ENCODE data around the gene SNX24. TPM values are rescaled to one million over a fixed set of nuclear protein-coding genes. Genes with fewer than 3 reads are reported as not detected.

Gene SNX24
- total and polyA plus RNA-seq, 10 of the 15 experiments (the other 5 are each of a cell fraction or from before 2014, with no cell fraction given): 0.15 to 6.6 (median 4.1) TPM

DNA sequence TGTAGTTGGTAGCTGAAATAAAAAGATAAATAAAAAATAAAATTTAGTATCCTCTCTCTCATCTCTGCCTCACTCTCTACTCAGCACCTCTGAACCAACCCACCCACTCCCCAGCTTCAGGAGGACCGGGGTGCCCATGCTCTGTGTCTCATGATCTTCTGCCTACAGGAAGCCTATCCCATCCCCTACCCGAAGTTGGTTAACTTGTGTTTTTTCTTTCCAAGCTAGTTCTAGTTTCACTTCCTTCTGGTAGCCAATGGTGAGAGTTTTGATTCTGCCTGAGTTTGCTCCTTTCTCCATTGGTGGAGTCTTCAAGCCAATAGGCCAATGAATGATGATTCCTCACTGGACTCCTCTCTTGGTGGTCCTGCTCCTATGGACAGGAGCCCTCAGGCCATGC is 32.1 kb downstream of the SNX24 start:
- Histone ChIP-seq H3K4me2 (ENCODE audit: control insufficient read depth, insufficient read depth) (no peak overlapping the region), H3K27ac (ENCODE audit: control insufficient read depth, insufficient read depth) (no peak overlapping the region), H2AFZ (ENCODE audit: control insufficient read depth, low read depth, low read length) (no peak overlapping the region), H3K4me1 (ENCODE audit: control insufficient read depth, insufficient read depth, low read length) (peaks cover 5% of the 10 kb centered on the region; the same call in 1 of the 2 replicates), H3K79me2 (ENCODE audit: control insufficient read depth, insufficient read depth, low read length) (no peaks in the 10 kb centered on the region), H4K20me1 (ENCODE audit: control insufficient read depth, insufficient read depth) (no peaks in the 10 kb centered on the region), H3K9ac (ENCODE audit: control insufficient read depth, insufficient read depth, low read length) (no peak overlapping the region), H3K27me3 (replicated peaks in 1 of 2; ENCODE audit: control insufficient read depth in 2 of 2, insufficient read depth in 2 of 2, low read length in 1 of 2) (no peaks in the 10 kb centered on the region), H3K9me3 (replicated peaks; ENCODE audit: control insufficient read depth, insufficient read depth, low read length) (no peaks in the 10 kb centered on the region; the same call in 2 of the 3 replicates), H3K36me3 (ENCODE audit: control insufficient read depth in 2 of 2, insufficient read depth in 2 of 2, low read length in 1 of 2) (no peaks in the 10 kb centered on the region), H3K4me3 (no peak overlapping the region)
- ATAC-seq (peak; percentile 75), FAIRE-seq (no peak), DNase-seq (ENCODE audit: low read depth, low spot score) (no peak)
- in situ Hi-C loops (cut with MboI) (no loop called here), intact Hi-C loops (cut with micrococcal nuclease; ENCODE audit: unreplicated experiment) (no loop called here)
- RAD21 ChIA-PET (ENCODE audit: unreplicated experiment): no interaction called here
- CTCF ChIA-PET: interaction anchor here (0.6 kb wide), 1 partner anchor 224 kb away, joined by 3 read pairs; no protein-coding TSS in a partner anchor
- SMC1A ChIA-PET (ENCODE audit: uncharacterized antibody, unreplicated experiment): no interaction called here
- TF ChIP-seq NFYB (IDR thresholded peaks at IDR 0.05; ENCODE audit: insufficient read depth, low read depth, low read length) (0 out of 2 replicates have a peak, but pooled peaks have one; percentile 30), CBX5 (IDR thresholded peaks at IDR 0.05; ENCODE audit: low read depth) (no peak), SPI1 (IDR thresholded peaks at IDR 0.05; ENCODE audit: borderline replicate concordance, insufficient read depth, low read depth, low read length) (peak; percentile 87)
- 17% methylated on average over 2 of the region's 2 CpGs for WGBS (ENCODE audit: insufficient coverage, insufficient replicate concordance, low lambda C conversion rate, missing lambda C conversion rate)
- POLR2A ChIA-PET: interaction anchor here (0.6 kb wide), 1 partner anchor 24 kb away, joined by 10 read pairs; no protein-coding TSS in a partner anchor
- BruUV-seq (replicated peaks): no TSS peak

DNA sequence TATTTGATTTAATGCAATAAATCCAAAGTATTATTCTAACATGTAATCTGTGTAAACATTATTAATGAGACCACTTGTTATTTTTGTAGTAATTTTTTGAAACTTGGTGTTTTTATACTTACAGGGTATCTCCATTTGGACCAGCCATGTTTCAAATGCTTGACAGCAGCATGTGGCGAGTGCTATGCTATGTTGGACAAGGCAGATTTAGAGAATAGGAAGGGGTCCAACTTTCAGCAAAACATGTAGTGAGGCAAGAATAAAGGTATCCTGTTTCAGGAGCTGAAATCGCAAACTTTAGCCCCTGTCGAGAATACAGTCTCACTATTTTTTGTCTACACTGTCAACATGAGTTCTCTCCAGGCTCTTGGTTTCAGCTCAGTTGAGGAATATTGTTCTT is 33.7 kb downstream of the SNX24 start:
- no peak for ATAC-seq
- in situ Hi-C loops (cut with MboI) (no loop called here), intact Hi-C loops (cut with micrococcal nuclease; ENCODE audit: unreplicated experiment) (no loop called here)
- 82% methylated on average over 3 of the region's 3 CpGs for WGBS (ENCODE audit: insufficient coverage, insufficient replicate concordance, low lambda C conversion rate, missing lambda C conversion rate)
- Histone ChIP-seq H3K4me2 (ENCODE audit: control insufficient read depth, insufficient read depth) (no peak overlapping the region), H3K27ac (ENCODE audit: control insufficient read depth, insufficient read depth) (no peak overlapping the region), H2AFZ (ENCODE audit: control insufficient read depth, low read depth, low read length) (no peak overlapping the region), H3K9me3 (replicated peaks; ENCODE audit: control insufficient read depth, insufficient read depth, low read length) (no peaks in the 10 kb centered on the region; the same call in 2 of the 3 replicates), H4K20me1 (ENCODE audit: control insufficient read depth, insufficient read depth) (no peaks in the 10 kb centered on the region), H3K4me1 (ENCODE audit: control insufficient read depth, insufficient read depth, low read length) (peaks cover 5% of the 10 kb centered on the region; the same call in 1 of the 2 replicates), H3K27me3 (replicated peaks in 1 of 2; ENCODE audit: control insufficient read depth in 2 of 2, insufficient read depth in 2 of 2, low read length in 1 of 2) (no peaks in the 10 kb centered on the region), H3K4me3 (no peak overlapping the region), H3K36me3 (ENCODE audit: control insufficient read depth in 2 of 2, insufficient read depth in 2 of 2, low read length in 1 of 2) (no peaks in the 10 kb centered on the region), H3K9ac (ENCODE audit: control insufficient read depth, insufficient read depth, low read length) (no peak overlapping the region), H3K79me2 (ENCODE audit: control insufficient read depth, insufficient read depth, low read length) (no peaks in the 10 kb centered on the region)
- CTCF ChIA-PET: no interaction called here
- no peak for DNase-seq (ENCODE audit: low read depth, low spot score)
- RAD21 ChIA-PET (ENCODE audit: unreplicated experiment): no interaction called here
- SMC1A ChIA-PET (ENCODE audit: uncharacterized antibody, unreplicated experiment): no interaction called here
- FAIRE-seq: no peak
- POLR2A ChIA-PET: no interaction called here
- BruUV-seq (replicated peaks): no TSS peak
- TF ChIP-seq HDAC6 (IDR thresholded peaks at IDR 0.05; ENCODE audit: unreplicated experiment): no peak
- TF ChIP-seq ELK1 (IDR thresholded peaks at IDR 0.05; ENCODE audit: low read depth, low read length): no peak
- TF ChIP-seq POLR2AphosphoS5 (IDR thresholded peaks at IDR 0.05; ENCODE audit: low read length): no peak
- no peak for TF ChIP-seq CHD2 (IDR thresholded peaks at IDR 0.05; ENCODE audit: borderline replicate concordance, low read depth, low read length)
- TF ChIP-seq IKZF1 (conservative IDR thresholded peaks at IDR 0.05): no peak
- TF ChIP-seq MEF2A (IDR thresholded peaks at IDR 0.05; ENCODE audit: insufficient read depth, low read depth, low read length): no peak
- TF ChIP-seq SRF (IDR thresholded peaks at IDR 0.05; ENCODE audit: low read depth in 2 of 2, low read length in 2 of 2): no peak
- TF ChIP-seq, protein P1, sequence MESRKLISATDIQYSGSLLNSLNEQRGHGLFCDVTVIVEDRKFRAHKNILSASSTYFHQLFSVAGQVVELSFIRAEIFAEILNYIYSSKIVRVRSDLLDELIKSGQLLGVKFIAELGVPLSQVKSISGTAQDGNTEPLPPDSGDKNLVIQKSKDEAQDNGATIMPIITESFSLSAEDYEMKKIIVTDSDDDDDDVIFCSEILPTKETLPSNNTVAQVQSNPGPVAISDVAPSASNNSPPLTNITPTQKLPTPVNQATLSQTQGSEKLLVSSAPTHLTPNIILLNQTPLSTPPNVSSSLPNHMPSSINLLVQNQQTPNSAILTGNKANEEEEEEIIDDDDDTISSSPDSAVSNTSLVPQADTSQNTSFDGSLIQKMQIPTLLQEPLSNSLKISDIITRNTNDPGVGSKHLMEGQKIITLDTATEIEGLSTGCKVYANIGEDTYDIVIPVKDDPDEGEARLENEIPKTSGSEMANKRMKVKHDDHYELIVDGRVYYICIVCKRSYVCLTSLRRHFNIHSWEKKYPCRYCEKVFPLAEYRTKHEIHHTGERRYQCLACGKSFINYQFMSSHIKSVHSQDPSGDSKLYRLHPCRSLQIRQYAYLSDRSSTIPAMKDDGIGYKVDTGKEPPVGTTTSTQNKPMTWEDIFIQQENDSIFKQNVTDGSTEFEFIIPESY (IDR thresholded peaks at IDR 0.05): no peak
- TF ChIP-seq, protein P2, sequence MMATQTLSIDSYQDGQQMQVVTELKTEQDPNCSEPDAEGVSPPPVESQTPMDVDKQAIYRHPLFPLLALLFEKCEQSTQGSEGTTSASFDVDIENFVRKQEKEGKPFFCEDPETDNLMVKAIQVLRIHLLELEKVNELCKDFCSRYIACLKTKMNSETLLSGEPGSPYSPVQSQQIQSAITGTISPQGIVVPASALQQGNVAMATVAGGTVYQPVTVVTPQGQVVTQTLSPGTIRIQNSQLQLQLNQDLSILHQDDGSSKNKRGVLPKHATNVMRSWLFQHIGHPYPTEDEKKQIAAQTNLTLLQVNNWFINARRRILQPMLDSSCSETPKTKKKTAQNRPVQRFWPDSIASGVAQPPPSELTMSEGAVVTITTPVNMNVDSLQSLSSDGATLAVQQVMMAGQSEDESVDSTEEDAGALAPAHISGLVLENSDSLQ (IDR thresholded peaks at IDR 0.05): no peak
- TF ChIP-seq RCOR1 (conservative IDR thresholded peaks at IDR 0.05; ENCODE audit: low read depth, low read length): no peak
- TF ChIP-seq PAX5 (IDR thresholded peaks at IDR 0.05; ENCODE audit: borderline replicate concordance, low read depth, low read length): no peak
- TF ChIP-seq NFIC (IDR thresholded peaks at IDR 0.05; ENCODE audit: low read depth, low read length): no peak
